ENCODE data around the gene ILKAP. TPM values are rescaled to one million over a fixed set of nuclear protein-coding genes. Genes with fewer than 3 reads are reported as not detected.

ILKAP gene
- total RNA-seq, 1 experiment from 2014 or later, result 27.5 TPM

- no peak for DNase-seq (ENCODE audit: low spot score)
Measured at GRCh38 chr2:238124488-238125126, 78.9 kb downstream of the ILKAP start.

GRCh38 chr2:238123991-238124470, 79.5 kb downstream of the ILKAP start:
- no peak for DNase-seq (ENCODE audit: low spot score)

GRCh38 chr2:238123218-238123971, 80.1 kb downstream of the ILKAP start:
- DNase-seq (ENCODE audit: low spot score), result no peak

- no peak for DNase-seq (ENCODE audit: low spot score)
Measured at GRCh38 chr2:238122287-238123217, 80.9 kb downstream of the ILKAP start.

- no peak for DNase-seq (ENCODE audit: low spot score)
Measured at GRCh38 chr2:238121511-238122286, 81.8 kb downstream of the ILKAP start.

GRCh38 chr2:238120463-238121298, 82.8 kb downstream of the ILKAP start:
- DNase-seq (ENCODE audit: low spot score), result no peak

Other genes with a start within 250 kb of the ILKAP start
- 35.7 and 40.1 TPM in 2 replicates for gene UBE2F, start 236.7 kb downstream of the ILKAP start, total RNA-seq (2014; rRNA removed; shearing (Covaris generic))
- 41.6 and 45.6 TPM in 2 replicates for gene SCLY, start 142.7 kb downstream of the ILKAP start, total RNA-seq (2014; rRNA removed; shearing (Covaris generic))
- gene ESPNL, start 103.4 kb downstream of the ILKAP start, total RNA-seq (2014; rRNA removed; shearing (Covaris generic)), result not detected in 2 replicates
- gene KLHL30, start 65.0 kb downstream of the ILKAP start, total RNA-seq (2014; rRNA removed; shearing (Covaris generic)), result 1.1 and 1.7 TPM in 2 replicates
- gene ERFE, start 44.7 kb downstream of the ILKAP start, total RNA-seq (2014; rRNA removed; shearing (Covaris generic)), result 4.0 and 4.5 TPM in 2 replicates
- 113 and 134 TPM in 2 replicates for gene HES6, start 36.3 kb upstream of the ILKAP start, total RNA-seq (2014; rRNA removed; shearing (Covaris generic))
- 26.6 and 28.3 TPM in 2 replicates for gene PER2, start 84.9 kb upstream of the ILKAP start, total RNA-seq (2014; rRNA removed; shearing (Covaris generic))
- gene TRAF3IP1, start 116.8 kb upstream of the ILKAP start, total RNA-seq (2014; rRNA removed; shearing (Covaris generic)), result 2.4 and 3.6 TPM in 2 replicates
- 31.1 and 43.3 TPM in 2 replicates for gene ASB1, start 223.2 kb upstream of the ILKAP start, total RNA-seq (2014; rRNA removed; shearing (Covaris generic))